ENCODE measurements around the gene NLRP11.

The NLRP11 gene

GRCh38 chr19:55836340-55836739 lies 4.5 kb upstream of the NLRP11 start, which contains the start of gene NLRP4:
Gene NLRP4 (plus strand): TSS chr19:55836540. CDS start chr19:55852081, 15,541 bp downstream.
- Histone ChIP-seq H3K4me3 (ENCODE audit: low read depth in 1 of 2, low read length in 1 of 2) (no peak within 1 kb of the TSS), H3K9me3 (peaks cover 4% of the 10 kb centered on the region)
- no peak for TF ChIP-seq CTCF (IDR thresholded peaks at IDR 0.05)

GRCh38 chr19:55832676-55833075 lies 877 bp upstream of the NLRP11 start:
- TF ChIP-seq CTCF (IDR thresholded peaks at IDR 0.05) = no peak

More at GRCh38 chr19:55836340-55836739, 4.5 kb upstream of the NLRP11 start, which contains the start of gene NLRP4:
- H3K27ac ChIP-seq = no peak within 1 kb of the TSS
- no peaks in the 10 kb centered on the region for H3K36me3 ChIP-seq
- H3K4me1 ChIP-seq (ENCODE audit: control insufficient read depth in 1 of 2, insufficient read depth in 1 of 2, low read depth in 1 of 2, low read length in 1 of 2) = no peaks in the 10 kb centered on the region
- H3K27me3 ChIP-seq = no peaks in the 10 kb centered on the region

GRCh38 chr19:55830656-55831055 lies 1.1 kb downstream of the NLRP11 start:
- no peak for TF ChIP-seq CTCF (IDR thresholded peaks at IDR 0.05)
- no peak overlapping the region for H3K27ac ChIP-seq
- H3K4me1 ChIP-seq (ENCODE audit: control insufficient read depth in 1 of 2, insufficient read depth in 1 of 2, low read depth in 1 of 2, low read length in 1 of 2) = no peaks in the 10 kb centered on the region
- no peaks in the 10 kb centered on the region for H3K9me3 ChIP-seq
- no peaks in the 10 kb centered on the region for H3K36me3 ChIP-seq
- H3K4me3 ChIP-seq (ENCODE audit: low read depth in 1 of 2, low read length in 1 of 2) = no peak overlapping the region
- H3K27me3 ChIP-seq = no peaks in the 10 kb centered on the region

More at GRCh38 chr19:55832676-55833075, 877 bp upstream of the NLRP11 start:
- no peaks in the 10 kb centered on the region for H3K9me3 ChIP-seq
- no peaks in the 10 kb centered on the region for H3K27me3 ChIP-seq
- H3K36me3 ChIP-seq = no peaks in the 10 kb centered on the region
- H3K4me3 ChIP-seq (ENCODE audit: low read depth in 1 of 2, low read length in 1 of 2) = no peak overlapping the region
- H3K27ac ChIP-seq = no peak overlapping the region
- H3K4me1 ChIP-seq (ENCODE audit: control insufficient read depth in 1 of 2, insufficient read depth in 1 of 2, low read depth in 1 of 2, low read length in 1 of 2) = no peaks in the 10 kb centered on the region

- Histone ChIP-seq H3K4me3 (ENCODE audit: low read depth in 1 of 2, low read length in 1 of 2) (no peak overlapping the region), H3K27ac (no peak overlapping the region), H3K36me3 (no peaks in the 10 kb centered on the region), H3K9me3 (no peaks in the 10 kb centered on the region), H3K27me3 (no peaks in the 10 kb centered on the region), H3K4me1 (ENCODE audit: control insufficient read depth in 1 of 2, insufficient read depth in 1 of 2, low read depth in 1 of 2, low read length in 1 of 2) (no peaks in the 10 kb centered on the region)
- TF ChIP-seq CTCF (IDR thresholded peaks at IDR 0.05) = no peak
These were observed 11.8 kb downstream of the NLRP11 start for GRCh38 chr19:55820037-55820436.

- Histone ChIP-seq H3K4me1 (ENCODE audit: control insufficient read depth in 1 of 2, insufficient read depth in 1 of 2, low read depth in 1 of 2, low read length in 1 of 2) (no peaks in the 10 kb centered on the region), H3K9me3 (no peaks in the 10 kb centered on the region), H3K27ac (no peak overlapping the region), H3K36me3 (no peaks in the 10 kb centered on the region), H3K27me3 (no peaks in the 10 kb centered on the region), H3K4me3 (ENCODE audit: low read depth in 1 of 2, low read length in 1 of 2) (no peak overlapping the region)
- TF ChIP-seq CTCF (IDR thresholded peaks at IDR 0.05) = no peak
These were observed 17.9 kb downstream of the NLRP11 start for GRCh38 chr19:55813906-55814305.

GRCh38 chr19:55812449-55812848 lies 19.4 kb downstream of the NLRP11 start:
- TF ChIP-seq CTCF (IDR thresholded peaks at IDR 0.05) = no peak
- no peaks in the 10 kb centered on the region for H3K36me3 ChIP-seq
- no peak overlapping the region for H3K27ac ChIP-seq
- no peaks in the 10 kb centered on the region for H3K27me3 ChIP-seq
- H3K4me1 ChIP-seq (ENCODE audit: control insufficient read depth in 1 of 2, insufficient read depth in 1 of 2, low read depth in 1 of 2, low read length in 1 of 2) = no peaks in the 10 kb centered on the region
- H3K9me3 ChIP-seq = no peaks in the 10 kb centered on the region
- no peak overlapping the region for H3K4me3 ChIP-seq (ENCODE audit: low read depth in 1 of 2, low read length in 1 of 2)

All from neutrophil (primary cell).